Measurements from ENCODE around the gene TEX52.

Gene TEX52

GRCh38 chr12:2851931-2852330, 4.9 kb downstream of the TEX52 start:
- Histone ChIP-seq H3K36me3 (ENCODE audit: control insufficient read depth in 2 of 2, insufficient read depth in 2 of 2, low read length in 2 of 2) (no peaks in the 10 kb centered on the region), H3K27ac (ENCODE audit: low read length) (no peak overlapping the region), H3K27me3 (ENCODE audit: control insufficient read depth in 1 of 2, insufficient read depth in 2 of 2, low read length in 2 of 2) (no peaks in the 10 kb centered on the region), H3K9me3 (ENCODE audit: control insufficient read depth in 2 of 2, low read length in 2 of 2) (no peaks in the 10 kb centered on the region), H3K4me1 (ENCODE audit: control insufficient read depth, insufficient read depth, low read length) (peaks cover 4% of the 10 kb centered on the region), H3K9ac (ENCODE audit: low read length in 2 of 2) (no peak overlapping the region), H3K4me3 (ENCODE audit: low read length in 2 of 2) (no peak overlapping the region)

- no peaks in the 10 kb centered on the region for H3K36me3 ChIP-seq (ENCODE audit: control insufficient read depth in 2 of 2, insufficient read depth in 2 of 2, low read length in 2 of 2)
- no peak overlapping the region for H3K9ac ChIP-seq (ENCODE audit: low read length in 2 of 2)
- H3K9me3 ChIP-seq (ENCODE audit: control insufficient read depth in 2 of 2, low read length in 2 of 2), result no peaks in the 10 kb centered on the region
- no peaks in the 10 kb centered on the region for H3K27me3 ChIP-seq (ENCODE audit: control insufficient read depth in 1 of 2, insufficient read depth in 2 of 2, low read length in 2 of 2)
- H3K4me3 ChIP-seq (ENCODE audit: low read length in 2 of 2), result no peak overlapping the region
- H3K4me1 ChIP-seq (ENCODE audit: control insufficient read depth, insufficient read depth, low read length), result peaks cover 8% of the 10 kb centered on the region
- H3K27ac ChIP-seq (ENCODE audit: low read length), result no peak overlapping the region
These were observed 11.6 kb downstream of the TEX52 start for GRCh38 chr12:2845280-2845679.

GRCh38 chr12:2844786-2845185, 12.1 kb downstream of the TEX52 start:
- Histone ChIP-seq H3K27me3 (ENCODE audit: control insufficient read depth in 1 of 2, insufficient read depth in 2 of 2, low read length in 2 of 2) (no peaks in the 10 kb centered on the region), H3K4me1 (ENCODE audit: control insufficient read depth, insufficient read depth, low read length) (peaks cover 8% of the 10 kb centered on the region), H3K9me3 (ENCODE audit: control insufficient read depth in 2 of 2, low read length in 2 of 2) (no peaks in the 10 kb centered on the region), H3K9ac (ENCODE audit: low read length in 2 of 2) (no peak overlapping the region), H3K4me3 (ENCODE audit: low read length in 2 of 2) (no peak overlapping the region), H3K36me3 (ENCODE audit: control insufficient read depth in 2 of 2, insufficient read depth in 2 of 2, low read length in 2 of 2) (no peaks in the 10 kb centered on the region), H3K27ac (ENCODE audit: low read length) (no peak overlapping the region)

- H3K9ac ChIP-seq (ENCODE audit: low read length in 2 of 2), result no peak overlapping the region
- peaks cover 8% of the 10 kb centered on the region for H3K4me1 ChIP-seq (ENCODE audit: control insufficient read depth, insufficient read depth, low read length)
- H3K9me3 ChIP-seq (ENCODE audit: control insufficient read depth in 2 of 2, low read length in 2 of 2), result no peaks in the 10 kb centered on the region
- no peak overlapping the region for H3K4me3 ChIP-seq (ENCODE audit: low read length in 2 of 2)
- no peaks in the 10 kb centered on the region for H3K27me3 ChIP-seq (ENCODE audit: control insufficient read depth in 1 of 2, insufficient read depth in 2 of 2, low read length in 2 of 2)
- H3K27ac ChIP-seq (ENCODE audit: low read length), result no peak overlapping the region
- no peaks in the 10 kb centered on the region for H3K36me3 ChIP-seq (ENCODE audit: control insufficient read depth in 2 of 2, insufficient read depth in 2 of 2, low read length in 2 of 2)
These were observed 13.9 kb downstream of the TEX52 start for GRCh38 chr12:2842948-2843347.

- Histone ChIP-seq H3K4me3 (ENCODE audit: low read length in 2 of 2) (no peak overlapping the region), H3K9me3 (ENCODE audit: control insufficient read depth in 2 of 2, low read length in 2 of 2) (no peaks in the 10 kb centered on the region), H3K27me3 (ENCODE audit: control insufficient read depth in 1 of 2, insufficient read depth in 2 of 2, low read length in 2 of 2) (no peaks in the 10 kb centered on the region), H3K36me3 (ENCODE audit: control insufficient read depth in 2 of 2, insufficient read depth in 2 of 2, low read length in 2 of 2) (no peaks in the 10 kb centered on the region), H3K27ac (ENCODE audit: low read length) (no peak overlapping the region), H3K4me1 (ENCODE audit: control insufficient read depth, insufficient read depth, low read length) (peaks cover 8% of the 10 kb centered on the region), H3K9ac (ENCODE audit: low read length in 2 of 2) (no peak overlapping the region)
These were observed 15.7 kb downstream of the TEX52 start for GRCh38 chr12:2841056-2841650.

GRCh38 chr12:2836574-2836973, 20.3 kb downstream of the TEX52 start:
- H3K36me3 ChIP-seq (ENCODE audit: control insufficient read depth in 2 of 2, insufficient read depth in 2 of 2, low read length in 2 of 2), result peaks cover 2 to 4% of the 10 kb centered on the region in 2 donors
- no peaks in the 10 kb centered on the region for H3K27me3 ChIP-seq (ENCODE audit: control insufficient read depth in 1 of 2, insufficient read depth in 2 of 2, low read length in 2 of 2)
- peaks cover 26% of the 10 kb centered on the region for H3K4me1 ChIP-seq (ENCODE audit: control insufficient read depth, insufficient read depth, low read length)
- no peak overlapping the region for H3K27ac ChIP-seq (ENCODE audit: low read length)
- no peak overlapping the region for H3K9ac ChIP-seq (ENCODE audit: low read length in 2 of 2)
- H3K9me3 ChIP-seq (ENCODE audit: control insufficient read depth in 2 of 2, low read length in 2 of 2), result no peaks in the 10 kb centered on the region
- no peak overlapping the region for H3K4me3 ChIP-seq (ENCODE audit: low read length in 2 of 2)

- peaks cover 19% of the 10 kb centered on the region for H3K4me1 ChIP-seq (ENCODE audit: control insufficient read depth, insufficient read depth, low read length)
- H3K9me3 ChIP-seq (ENCODE audit: control insufficient read depth in 2 of 2, low read length in 2 of 2), result no peaks in the 10 kb centered on the region
- no peaks in the 10 kb centered on the region for H3K27me3 ChIP-seq (ENCODE audit: control insufficient read depth in 1 of 2, insufficient read depth in 2 of 2, low read length in 2 of 2)
- H3K9ac ChIP-seq (ENCODE audit: low read length in 2 of 2), result no peak overlapping the region
- H3K27ac ChIP-seq (ENCODE audit: low read length), result no peak overlapping the region
- peaks cover 3 to 4% of the 10 kb centered on the region in 2 donors for H3K36me3 ChIP-seq (ENCODE audit: control insufficient read depth in 2 of 2, insufficient read depth in 2 of 2, low read length in 2 of 2)
- H3K4me3 ChIP-seq (ENCODE audit: low read length in 2 of 2), result no peak overlapping the region
These were observed 21.0 kb downstream of the TEX52 start for GRCh38 chr12:2835691-2836403.

- peaks cover 4 to 8% of the 10 kb centered on the region in 2 donors for H3K36me3 ChIP-seq (ENCODE audit: control insufficient read depth in 2 of 2, insufficient read depth in 2 of 2, low read length in 2 of 2)
- H3K9me3 ChIP-seq (ENCODE audit: control insufficient read depth in 2 of 2, low read length in 2 of 2), result no peaks in the 10 kb centered on the region
- peak within 1 kb of the TSS; percentile 6 for H3K27ac ChIP-seq (ENCODE audit: low read length)
- peak within 1 kb of the TSS in 1 of 2 donors; percentile 36 for H3K9ac ChIP-seq (ENCODE audit: low read length in 2 of 2)
- no peaks in the 10 kb centered on the region for H3K27me3 ChIP-seq (ENCODE audit: control insufficient read depth in 1 of 2, insufficient read depth in 2 of 2, low read length in 2 of 2)
- peaks cover 18% of the 10 kb centered on the region for H3K4me1 ChIP-seq (ENCODE audit: control insufficient read depth, insufficient read depth, low read length)
- H3K4me3 ChIP-seq (ENCODE audit: low read length in 2 of 2), result peak within 1 kb of the TSS; percentile 42 to 64
These were observed 22.0 kb downstream of the TEX52 start, which contains the start of gene NRIP2 for GRCh38 chr12:2834581-2835491. Gene NRIP2 (minus strand): TSS chr12:2835035. CDS start chr12:2834983, 52 bp downstream.

- H3K4me1 ChIP-seq (ENCODE audit: control insufficient read depth, insufficient read depth, low read length), result peaks cover 18% of the 10 kb centered on the region
- peak overlapping the region in 1 of 2 donors; percentile 64 for H3K4me3 ChIP-seq (ENCODE audit: low read length in 2 of 2)
- no peaks in the 10 kb centered on the region for H3K27me3 ChIP-seq (ENCODE audit: control insufficient read depth in 1 of 2, insufficient read depth in 2 of 2, low read length in 2 of 2)
- peak overlapping the region; percentile 6 for H3K27ac ChIP-seq (ENCODE audit: low read length)
- H3K36me3 ChIP-seq (ENCODE audit: control insufficient read depth in 2 of 2, insufficient read depth in 2 of 2, low read length in 2 of 2), result peaks cover 4 to 8% of the 10 kb centered on the region in 2 donors
- H3K9me3 ChIP-seq (ENCODE audit: control insufficient read depth in 2 of 2, low read length in 2 of 2), result no peaks in the 10 kb centered on the region
- no peak overlapping the region for H3K9ac ChIP-seq (ENCODE audit: low read length in 2 of 2)
These were observed 23.0 kb downstream of the TEX52 start for GRCh38 chr12:2833810-2834209.

- no peaks in the 10 kb centered on the region for H3K27me3 ChIP-seq (ENCODE audit: control insufficient read depth in 1 of 2, insufficient read depth in 2 of 2, low read length in 2 of 2)
- H3K27ac ChIP-seq (ENCODE audit: low read length), result no peak overlapping the region
- H3K4me3 ChIP-seq (ENCODE audit: low read length in 2 of 2), result no peak overlapping the region
- peaks cover 18% of the 10 kb centered on the region for H3K4me1 ChIP-seq (ENCODE audit: control insufficient read depth, insufficient read depth, low read length)
- H3K9me3 ChIP-seq (ENCODE audit: control insufficient read depth in 2 of 2, low read length in 2 of 2), result no peaks in the 10 kb centered on the region
- no peak overlapping the region for H3K9ac ChIP-seq (ENCODE audit: low read length in 2 of 2)
- peaks cover 4 to 9% of the 10 kb centered on the region in 2 donors for H3K36me3 ChIP-seq (ENCODE audit: control insufficient read depth in 2 of 2, insufficient read depth in 2 of 2, low read length in 2 of 2)
These were observed 23.5 kb downstream of the TEX52 start for GRCh38 chr12:2833327-2833726.
